Measurements from ENCODE around the gene OR4C6.

The OR4C6 gene

GRCh38 chr11:55661901-55662300 is at the start of gene OR4C6:
TSS of gene OR4C6 (plus strand) at chr11:55662201. CDS start at chr11:55665167, 2,966 bp downstream.
- no peak for DNase-seq (ENCODE audit: low spot score)

- DNase-seq (ENCODE audit: low spot score) = no peak
These were observed 37.5 kb upstream of the OR4C6 start for GRCh38 chr11:55624531-55624930.

GRCh38 chr11:55634813-55635212 is 27.2 kb upstream of the OR4C6 start, which contains the start of gene OR4P4:
TSS of gene OR4P4 (plus strand) at chr11:55635113.
- no peak for DNase-seq (ENCODE audit: low spot score)

GRCh38 chr11:55648027-55648426 is 14.0 kb upstream of the OR4C6 start, which contains the start of gene OR4S2:
TSS of gene OR4S2 (plus strand) at chr11:55648327. CDS start at chr11:55650904, 2,577 bp downstream.
- DNase-seq (ENCODE audit: low spot score) = no peak

- DNase-seq (ENCODE audit: low spot score) = no peak
These were observed 9.4 kb upstream of the OR4C6 start for GRCh38 chr11:55652560-55652959.

GRCh38 chr11:55655096-55655495 is 6.9 kb upstream of the OR4C6 start:
- no peak for DNase-seq (ENCODE audit: low spot score)

GRCh38 chr11:55658031-55658573 is 3.9 kb upstream of the OR4C6 start:
- DNase-seq (ENCODE audit: low spot score) = no peak

- no peak for DNase-seq (ENCODE audit: low spot score)
These were observed 3.4 kb upstream of the OR4C6 start for GRCh38 chr11:55658608-55659007.

- no peak for DNase-seq (ENCODE audit: low spot score)
These were observed 7.4 kb downstream of the OR4C6 start for GRCh38 chr11:55669376-55669775.

- DNase-seq (ENCODE audit: low spot score) = no peak
These were observed 11.9 kb downstream of the OR4C6 start for GRCh38 chr11:55673860-55674259.

- DNase-seq (ENCODE audit: low spot score) = no peak
These were observed 35.8 kb downstream of the OR4C6 start for GRCh38 chr11:55697817-55698216.

- no peak for DNase-seq (ENCODE audit: low spot score)
These were observed 39.4 kb downstream of the OR4C6 start for GRCh38 chr11:55701429-55701828.

- DNase-seq (ENCODE audit: low spot score) = no peak
These were observed 45.0 kb downstream of the OR4C6 start for GRCh38 chr11:55707029-55707428.

GRCh38 chr11:55714982-55715888 is 53.2 kb downstream of the OR4C6 start:
- no peak for DNase-seq (ENCODE audit: low spot score)

Data from hematopoietic multipotent progenitor cell treated with erythropoietin and hydrocortisone succinate and interleukin-3 and kit ligand, for 17 days (in vitro differentiated cells).